ENCODE measurements around the gene GNB1L.

Gene GNB1L

GRCh38 chr22:19772673-19773469 lies 81.8 kb downstream of the GNB1L start:
- DNase-seq, result no peak

- DNase-seq, result no peak
Observed at GRCh38 chr22:19772422-19772672, 82.3 kb downstream of the GNB1L start.

- no peak for DNase-seq
Observed at GRCh38 chr22:19770349-19771220, 84.1 kb downstream of the GNB1L start.

GRCh38 chr22:19769393-19769715 lies 85.3 kb downstream of the GNB1L start:
- no peak for DNase-seq

- no peak for DNase-seq
Observed at GRCh38 chr22:19767427-19768341, 87.0 kb downstream of the GNB1L start.

- no peak for DNase-seq
Observed at GRCh38 chr22:19766511-19767426, 87.9 kb downstream of the GNB1L start.

- DNase-seq, result no peak
Observed at GRCh38 chr22:19766240-19766510, 88.5 kb downstream of the GNB1L start.

GRCh38 chr22:19765477-19766239 lies 89.0 kb downstream of the GNB1L start:
- DNase-seq, result no peak

- DNase-seq, result no peak
Observed at GRCh38 chr22:19764636-19765476, 89.8 kb downstream of the GNB1L start.

GRCh38 chr22:19764299-19764593 lies 90.4 kb downstream of the GNB1L start:
- no peak for DNase-seq

- no peak for DNase-seq
Observed at GRCh38 chr22:19763458-19764298, 91.0 kb downstream of the GNB1L start.

GRCh38 chr22:19762568-19763457 lies 91.9 kb downstream of the GNB1L start:
- DNase-seq, result no peak

GRCh38 chr22:19761725-19762567 lies 92.7 kb downstream of the GNB1L start:
- DNase-seq, result no peak

- no peak for DNase-seq
Observed at GRCh38 chr22:19760951-19761724, 93.5 kb downstream of the GNB1L start.

- no peak for DNase-seq
Observed at GRCh38 chr22:19760058-19760950, 94.4 kb downstream of the GNB1L start, which contains the start of gene TBX1. TSS of gene TBX1 (plus strand) at chr22:19760778. CDS start at chr22:19760844, 66 bp downstream.
